Prostate gland (tissue), 2 donors: Measurements from ENCODE around the gene GPR142. TPM values are rescaled to one million over a fixed set of nuclear protein-coding genes. Genes with fewer than 3 reads are reported as not detected.

Experiments used
- DNase-seq: peaks from one replicate; pipeline ENCODE4 v3.0.0-alpha.2; 2019; ENCODE audit warnings: low spot score
- H3K27ac ChIP-seq, 2 donors: fragments of 200-600 bp; sonication (generic); 2 replicates each; pipeline ENCODE4 v1.5.1; 2017 to 2019
- H3K27me3 ChIP-seq: fragments of 200-600 bp; sonication (generic); replicated peaks from 2 replicates; pipeline ENCODE4 v1.5.1; 2019; ENCODE audit not compliant: insufficient read depth
- H3K36me3 ChIP-seq, 2 donors: fragments of 200-600 bp; sonication (generic); 1 replicate in 1 of 2; 2 replicates in 1 of 2; pipeline versions ENCODE4 v1.5.1 to v1.8.1; 2017 to 2019
- H3K4me1 ChIP-seq: fragments of 200-600 bp; sonication (generic); replicated peaks from 2 replicates; pipeline ENCODE4 v1.5.1; 2019
- H3K4me3 ChIP-seq, 2 donors: fragments of 200-600 bp; sonication (generic); 2 replicates each; pipeline ENCODE4 v1.5.1; 2017 to 2019
- H3K9me3 ChIP-seq: fragments of 200-600 bp; sonication (generic); 2 replicates; pipeline ENCODE4 v1.5.1; 2017
- POLR2A ChIP-seq: fragments of 450-650 bp; IDR thresholded peaks from one replicate; pipeline ENCODE4 v1.6.1; 2016; ENCODE audit warnings: antibody characterized with exemption, mild to moderate bottlenecking
- POLR2AphosphoS5 ChIP-seq: sonication (generic); formaldehyde crosslinking; IDR thresholded peaks from one replicate; pipeline ENCODE4 v1.6.1; 2017; ENCODE audit warnings: antibody characterized with exemption
- WGBS: methylation state at CpG from one replicate; pipeline ENCODE4 v1.1.5; 2018; 5-methylcytosine and 5-hydroxymethylcytosine counted together
- intact Hi-C: fragments of 100-400 bp; cut with DNase I; formaldehyde crosslinking; loops from one replicate; pipeline ENCODE4 v1.14.2; 2022
- total RNA-seq, 2 donors: library from RNA; depleted of rRNA; stranded (reverse); fragments of >200 nt; gene quantifications; one replicate each; pipeline ENCODE4 v1.1.0, GENCODE V29; 2016
- TF ChIP-seq, protein P1 (sequence below), 4 experiments: fragments of 200-600 bp in 2 of 4; fragments of 450-650 bp in 2 of 4; sonication (generic) in 2 of 4; IDR thresholded peaks; 1 replicate in 3 of 4; 2 replicates in 1 of 4; pipeline ENCODE4 v1.5.1; 2016 to 2019; ENCODE audit warnings: antibody characterized with exemption in 4 of 4, mild to moderate bottlenecking in 2 of 4, moderate library complexity in 2 of 4

Gene GPR142
- total RNA-seq, 2 donors from 2014 or later: 3.6 TPM; not detected in 1

- no peak for DNase-seq
- H3K4me3 ChIP-seq: no peak overlapping the region
- H3K36me3 ChIP-seq: no peaks in the 10 kb centered on the region
- H3K9me3 ChIP-seq: no peaks in the 10 kb centered on the region
- intact Hi-C loops: no loop called here
- WGBS: 86% methylated on average over 9 of the region's 10 CpGs
- no peak overlapping the region for H3K27ac ChIP-seq
- TF ChIP-seq POLR2A (no peak), POLR2AphosphoS5 (no peak)
- TF ChIP-seq, protein P1, sequence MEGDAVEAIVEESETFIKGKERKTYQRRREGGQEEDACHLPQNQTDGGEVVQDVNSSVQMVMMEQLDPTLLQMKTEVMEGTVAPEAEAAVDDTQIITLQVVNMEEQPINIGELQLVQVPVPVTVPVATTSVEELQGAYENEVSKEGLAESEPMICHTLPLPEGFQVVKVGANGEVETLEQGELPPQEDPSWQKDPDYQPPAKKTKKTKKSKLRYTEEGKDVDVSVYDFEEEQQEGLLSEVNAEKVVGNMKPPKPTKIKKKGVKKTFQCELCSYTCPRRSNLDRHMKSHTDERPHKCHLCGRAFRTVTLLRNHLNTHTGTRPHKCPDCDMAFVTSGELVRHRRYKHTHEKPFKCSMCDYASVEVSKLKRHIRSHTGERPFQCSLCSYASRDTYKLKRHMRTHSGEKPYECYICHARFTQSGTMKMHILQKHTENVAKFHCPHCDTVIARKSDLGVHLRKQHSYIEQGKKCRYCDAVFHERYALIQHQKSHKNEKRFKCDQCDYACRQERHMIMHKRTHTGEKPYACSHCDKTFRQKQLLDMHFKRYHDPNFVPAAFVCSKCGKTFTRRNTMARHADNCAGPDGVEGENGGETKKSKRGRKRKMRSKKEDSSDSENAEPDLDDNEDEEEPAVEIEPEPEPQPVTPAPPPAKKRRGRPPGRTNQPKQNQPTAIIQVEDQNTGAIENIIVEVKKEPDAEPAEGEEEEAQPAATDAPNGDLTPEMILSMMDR (IDR thresholded peaks at IDR 0.05): no peak
- no peaks in the 10 kb centered on the region for H3K4me1 ChIP-seq
- H3K27me3 ChIP-seq: peaks cover 43% of the 10 kb centered on the region
Measured at GRCh38 chr17:74354561-74354960, 12.7 kb upstream of the GPR142 start.

DNA sequence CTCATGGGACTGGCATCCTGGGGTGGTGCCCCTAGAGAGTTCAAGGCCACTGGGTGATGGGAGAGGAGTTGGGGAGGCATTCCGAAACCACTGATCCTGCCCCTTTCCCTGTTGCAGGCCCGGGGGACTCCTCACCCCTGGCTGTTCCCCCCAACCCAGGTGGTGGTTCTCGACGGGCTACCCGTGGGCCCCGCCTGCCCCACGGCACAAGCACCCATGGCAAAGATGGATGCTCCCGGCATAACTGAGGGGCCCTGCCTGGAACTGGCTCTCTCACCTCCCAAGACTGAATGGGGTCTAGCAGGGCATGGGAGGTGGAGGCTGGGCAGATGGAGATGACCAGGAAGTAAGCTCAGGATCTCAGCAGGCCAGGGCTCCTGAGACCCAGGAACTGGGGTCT lies 12.2 kb upstream of the GPR142 start:
- Histone ChIP-seq H3K36me3 (no peaks in the 10 kb centered on the region), H3K9me3 (no peaks in the 10 kb centered on the region), H3K4me3 (no peak overlapping the region), H3K4me1 (no peaks in the 10 kb centered on the region), H3K27ac (no peak overlapping the region), H3K27me3 (peaks cover 43% of the 10 kb centered on the region)
- DNase-seq: no peak
- intact Hi-C loops: no loop called here
- TF ChIP-seq POLR2AphosphoS5: no peak
- TF ChIP-seq POLR2A: no peak
- TF ChIP-seq, protein P1 (IDR thresholded peaks at IDR 0.05): no peak
- WGBS: 94% methylated on average over 8 of the region's 8 CpGs

- H3K4me3 ChIP-seq: peak overlapping the region in 1 of 2 donors; percentile 3
- 2% methylated on average over 76 of the region's 105 CpGs for WGBS
- H3K9me3 ChIP-seq: no peaks in the 10 kb centered on the region
- TF ChIP-seq POLR2AphosphoS5 (no peak), POLR2A (no peak)
- TF ChIP-seq, protein P1 (IDR thresholded peaks at IDR 0.05): no peak
- H3K36me3 ChIP-seq: no peaks in the 10 kb centered on the region
- H3K27me3 ChIP-seq: peaks cover 42% of the 10 kb centered on the region
- DNase-seq: no peak
- no peak overlapping the region for H3K27ac ChIP-seq
- no peaks in the 10 kb centered on the region for H3K4me1 ChIP-seq
- intact Hi-C loops: no loop called here
Measured at GRCh38 chr17:74356646-74357465, 10.4 kb upstream of the GPR142 start.

DNA sequence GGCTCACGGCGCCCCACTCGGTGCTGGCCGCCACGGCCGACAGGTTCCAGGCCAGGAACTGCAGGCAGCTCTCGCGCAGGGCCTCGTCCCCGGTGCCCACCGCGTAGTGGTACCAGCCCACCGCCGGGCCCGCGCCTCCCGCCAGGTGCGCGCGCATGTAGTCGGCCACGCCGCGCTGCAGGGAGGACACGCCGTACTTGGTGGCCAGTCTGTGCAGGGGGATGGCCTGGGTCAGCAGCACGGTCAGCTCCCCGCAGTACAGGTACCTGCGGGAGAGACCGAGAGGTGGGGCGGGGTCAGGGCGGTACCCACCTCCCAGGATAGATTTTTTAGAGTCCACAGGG lies 9.9 kb upstream of the GPR142 start:
- Histone ChIP-seq H3K27ac (no peak overlapping the region), H3K4me1 (no peaks in the 10 kb centered on the region), H3K4me3 (no peak overlapping the region), H3K27me3 (peaks cover 39% of the 10 kb centered on the region), H3K9me3 (no peaks in the 10 kb centered on the region), H3K36me3 (no peaks in the 10 kb centered on the region)
- no peak for TF ChIP-seq POLR2AphosphoS5
- TF ChIP-seq POLR2A: no peak
- TF ChIP-seq, protein P1 (IDR thresholded peaks at IDR 0.05): no peak
- 18% methylated on average over 30 of the region's 32 CpGs for WGBS
- no peak for DNase-seq
- intact Hi-C loops: no loop called here

DNA sequence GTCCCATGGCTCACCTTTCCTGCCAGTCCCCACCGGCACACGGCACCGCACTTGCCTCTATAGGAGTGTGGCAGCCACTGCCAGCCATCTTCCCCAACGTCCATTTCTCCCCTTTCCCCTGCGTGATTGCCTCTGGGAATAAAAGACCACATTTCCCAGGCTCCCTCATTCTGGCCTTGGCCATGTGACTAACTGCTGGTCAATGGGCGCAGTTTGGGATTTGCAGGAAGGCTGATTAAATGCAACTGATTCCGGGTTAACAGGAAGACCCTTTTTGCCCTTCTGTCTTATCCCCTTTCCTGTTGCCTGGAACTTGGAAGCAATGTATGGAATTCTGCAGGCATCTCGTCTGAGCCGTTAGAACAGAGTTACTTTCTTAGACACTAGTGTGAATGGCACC lies 8.6 kb upstream of the GPR142 start:
- Histone ChIP-seq H3K27me3 (peaks cover 31% of the 10 kb centered on the region), H3K36me3 (no peaks in the 10 kb centered on the region), H3K4me3 (no peak overlapping the region), H3K27ac (no peak overlapping the region), H3K4me1 (no peaks in the 10 kb centered on the region), H3K9me3 (no peaks in the 10 kb centered on the region)
- DNase-seq: no peak
- intact Hi-C loops: no loop called here
- WGBS: 85% methylated on average over 9 of the region's 9 CpGs
- TF ChIP-seq, protein P1 (IDR thresholded peaks at IDR 0.05): no peak
- TF ChIP-seq POLR2AphosphoS5 (no peak), POLR2A (no peak)
